Measurements from ENCODE around the gene TMEM205. TPM values are rescaled to one million over a fixed set of nuclear protein-coding genes. Genes with fewer than 3 reads are reported as not detected.

TMEM205 gene
- total and polyA plus RNA-seq, 2 of the 13 experiments (the other 11 are each of a cell fraction or from before 2014, with no cell fraction given): 45.5 to 98.7 TPM

DNA sequence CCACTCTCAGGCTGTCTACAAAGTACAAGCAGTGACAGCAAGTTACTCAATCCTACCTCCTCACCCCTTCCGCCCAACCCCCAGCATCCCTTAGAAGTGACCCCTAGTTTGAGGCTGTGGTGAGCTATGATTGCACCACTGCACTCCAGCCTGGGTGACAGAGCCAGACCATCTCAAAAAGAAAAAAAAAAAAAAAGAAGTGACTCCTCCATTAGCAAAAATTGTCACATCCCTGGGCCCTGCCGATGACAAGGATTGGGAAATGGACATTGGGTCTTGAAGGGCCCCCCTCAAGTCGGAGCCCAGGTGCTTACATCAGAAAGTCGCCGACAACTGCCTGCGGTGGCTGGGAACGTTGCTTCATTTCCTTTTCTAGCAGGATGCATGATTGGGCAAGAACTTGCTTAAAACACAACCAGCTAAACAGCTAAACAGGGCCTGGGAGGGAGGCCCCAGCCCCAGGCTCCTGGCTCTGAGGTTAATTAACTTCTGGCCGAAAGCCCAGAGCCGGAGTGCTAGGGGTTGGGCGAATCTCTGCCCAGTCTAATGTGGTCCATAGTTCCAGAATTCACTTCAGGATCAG is 21.9 kb downstream of the TMEM205 start (continued):
- TF ChIP-seq, protein P1, sequence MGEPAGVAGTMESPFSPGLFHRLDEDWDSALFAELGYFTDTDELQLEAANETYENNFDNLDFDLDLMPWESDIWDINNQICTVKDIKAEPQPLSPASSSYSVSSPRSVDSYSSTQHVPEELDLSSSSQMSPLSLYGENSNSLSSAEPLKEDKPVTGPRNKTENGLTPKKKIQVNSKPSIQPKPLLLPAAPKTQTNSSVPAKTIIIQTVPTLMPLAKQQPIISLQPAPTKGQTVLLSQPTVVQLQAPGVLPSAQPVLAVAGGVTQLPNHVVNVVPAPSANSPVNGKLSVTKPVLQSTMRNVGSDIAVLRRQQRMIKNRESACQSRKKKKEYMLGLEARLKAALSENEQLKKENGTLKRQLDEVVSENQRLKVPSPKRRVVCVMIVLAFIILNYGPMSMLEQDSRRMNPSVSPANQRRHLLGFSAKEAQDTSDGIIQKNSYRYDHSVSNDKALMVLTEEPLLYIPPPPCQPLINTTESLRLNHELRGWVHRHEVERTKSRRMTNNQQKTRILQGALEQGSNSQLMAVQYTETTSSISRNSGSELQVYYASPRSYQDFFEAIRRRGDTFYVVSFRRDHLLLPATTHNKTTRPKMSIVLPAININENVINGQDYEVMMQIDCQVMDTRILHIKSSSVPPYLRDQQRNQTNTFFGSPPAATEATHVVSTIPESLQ (CRISPR knock-in tag; conservative IDR thresholded peaks at IDR 0.05): no peak
- TF ChIP-seq SATB2 (CRISPR knock-in tag; IDR thresholded peaks at IDR 0.05): no peak
- no peak for TF ChIP-seq RBAK (CRISPR knock-in tag; IDR thresholded peaks at IDR 0.05)
- no peak for TF ChIP-seq ZNF776 (CRISPR knock-in tag; IDR thresholded peaks at IDR 0.05)
- peak; percentile 29; the same call in 1 of the 2 replicates for TF ChIP-seq HIVEP1 (CRISPR knock-in tag; IDR thresholded peaks at IDR 0.05)
- no peak for TF ChIP-seq SAFB2 (CRISPR knock-in tag; IDR thresholded peaks at IDR 0.05; ENCODE audit: borderline replicate concordance, low read depth)
- TF ChIP-seq DPF2 (CRISPR knock-in tag; IDR thresholded peaks at IDR 0.05; ENCODE audit: borderline replicate concordance, low read depth): no peak
- TF ChIP-seq MED1 (CRISPR knock-in tag; IDR thresholded peaks at IDR 0.05): peak; percentile 76
- TF ChIP-seq, protein P2, sequence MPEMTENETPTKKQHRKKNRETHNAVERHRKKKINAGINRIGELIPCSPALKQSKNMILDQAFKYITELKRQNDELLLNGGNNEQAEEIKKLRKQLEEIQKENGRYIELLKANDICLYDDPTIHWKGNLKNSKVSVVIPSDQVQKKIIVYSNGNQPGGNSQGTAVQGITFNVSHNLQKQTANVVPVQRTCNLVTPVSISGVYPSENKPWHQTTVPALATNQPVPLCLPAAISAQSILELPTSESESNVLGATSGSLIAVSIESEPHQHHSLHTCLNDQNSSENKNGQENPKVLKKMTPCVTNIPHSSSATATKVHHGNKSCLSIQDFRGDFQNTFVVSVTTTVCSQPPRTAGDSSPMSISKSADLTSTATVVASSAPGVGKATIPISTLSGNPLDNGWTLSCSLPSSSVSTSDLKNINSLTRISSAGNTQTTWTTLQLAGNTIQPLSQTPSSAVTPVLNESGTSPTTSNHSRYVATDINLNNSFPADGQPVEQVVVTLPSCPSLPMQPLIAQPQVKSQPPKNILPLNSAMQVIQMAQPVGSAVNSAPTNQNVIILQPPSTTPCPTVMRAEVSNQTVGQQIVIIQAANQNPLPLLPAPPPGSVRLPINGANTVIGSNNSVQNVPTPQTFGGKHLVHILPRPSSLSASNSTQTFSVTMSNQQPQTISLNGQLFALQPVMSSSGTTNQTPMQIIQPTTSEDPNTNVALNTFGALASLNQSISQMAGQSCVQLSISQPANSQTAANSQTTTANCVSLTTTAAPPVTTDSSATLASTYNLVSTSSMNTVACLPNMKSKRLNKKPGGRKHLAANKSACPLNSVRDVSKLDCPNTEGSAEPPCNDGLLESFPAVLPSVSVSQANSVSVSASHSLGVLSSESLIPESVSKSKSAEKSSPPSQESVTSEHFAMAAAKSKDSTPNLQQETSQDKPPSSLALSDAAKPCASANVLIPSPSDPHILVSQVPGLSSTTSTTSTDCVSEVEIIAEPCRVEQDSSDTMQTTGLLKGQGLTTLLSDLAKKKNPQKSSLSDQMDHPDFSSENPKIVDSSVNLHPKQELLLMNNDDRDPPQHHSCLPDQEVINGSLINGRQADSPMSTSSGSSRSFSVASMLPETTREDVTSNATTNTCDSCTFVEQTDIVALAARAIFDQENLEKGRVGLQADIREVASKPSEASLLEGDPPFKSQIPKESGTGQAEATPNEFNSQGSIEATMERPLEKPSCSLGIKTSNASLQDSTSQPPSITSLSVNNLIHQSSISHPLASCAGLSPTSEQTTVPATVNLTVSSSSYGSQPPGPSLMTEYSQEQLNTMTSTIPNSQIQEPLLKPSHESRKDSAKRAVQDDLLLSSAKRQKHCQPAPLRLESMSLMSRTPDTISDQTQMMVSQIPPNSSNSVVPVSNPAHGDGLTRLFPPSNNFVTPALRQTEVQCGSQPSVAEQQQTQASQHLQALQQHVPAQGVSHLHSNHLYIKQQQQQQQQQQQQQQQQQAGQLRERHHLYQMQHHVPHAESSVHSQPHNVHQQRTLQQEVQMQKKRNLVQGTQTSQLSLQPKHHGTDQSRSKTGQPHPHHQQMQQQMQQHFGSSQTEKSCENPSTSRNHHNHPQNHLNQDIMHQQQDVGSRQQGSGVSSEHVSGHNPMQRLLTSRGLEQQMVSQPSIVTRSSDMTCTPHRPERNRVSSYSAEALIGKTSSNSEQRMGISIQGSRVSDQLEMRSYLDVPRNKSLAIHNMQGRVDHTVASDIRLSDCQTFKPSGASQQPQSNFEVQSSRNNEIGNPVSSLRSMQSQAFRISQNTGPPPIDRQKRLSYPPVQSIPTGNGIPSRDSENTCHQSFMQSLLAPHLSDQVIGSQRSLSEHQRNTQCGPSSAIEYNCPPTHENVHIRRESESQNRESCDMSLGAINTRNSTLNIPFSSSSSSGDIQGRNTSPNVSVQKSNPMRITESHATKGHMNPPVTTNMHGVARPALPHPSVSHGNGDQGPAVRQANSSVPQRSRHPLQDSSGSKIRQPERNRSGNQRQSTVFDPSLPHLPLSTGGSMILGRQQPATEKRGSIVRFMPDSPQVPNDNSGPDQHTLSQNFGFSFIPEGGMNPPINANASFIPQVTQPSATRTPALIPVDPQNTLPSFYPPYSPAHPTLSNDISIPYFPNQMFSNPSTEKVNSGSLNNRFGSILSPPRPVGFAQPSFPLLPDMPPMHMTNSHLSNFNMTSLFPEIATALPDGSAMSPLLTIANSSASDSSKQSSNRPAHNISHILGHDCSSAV (CRISPR knock-in tag; IDR thresholded peaks at IDR 0.05; ENCODE audit: borderline replicate concordance): no peak
- TF ChIP-seq, protein P3, sequence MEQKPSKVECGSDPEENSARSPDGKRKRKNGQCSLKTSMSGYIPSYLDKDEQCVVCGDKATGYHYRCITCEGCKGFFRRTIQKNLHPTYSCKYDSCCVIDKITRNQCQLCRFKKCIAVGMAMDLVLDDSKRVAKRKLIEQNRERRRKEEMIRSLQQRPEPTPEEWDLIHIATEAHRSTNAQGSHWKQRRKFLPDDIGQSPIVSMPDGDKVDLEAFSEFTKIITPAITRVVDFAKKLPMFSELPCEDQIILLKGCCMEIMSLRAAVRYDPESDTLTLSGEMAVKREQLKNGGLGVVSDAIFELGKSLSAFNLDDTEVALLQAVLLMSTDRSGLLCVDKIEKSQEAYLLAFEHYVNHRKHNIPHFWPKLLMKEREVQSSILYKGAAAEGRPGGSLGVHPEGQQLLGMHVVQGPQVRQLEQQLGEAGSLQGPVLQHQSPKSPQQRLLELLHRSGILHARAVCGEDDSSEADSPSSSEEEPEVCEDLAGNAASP (CRISPR knock-in tag; IDR thresholded peaks at IDR 0.05; ENCODE audit: borderline replicate concordance): no peak
- no peak for TF ChIP-seq FIP1L1 (IDR thresholded peaks at IDR 0.05; ENCODE audit: borderline replicate concordance, insufficient read depth, low read depth, low read length)
- TF ChIP-seq, protein P4, sequence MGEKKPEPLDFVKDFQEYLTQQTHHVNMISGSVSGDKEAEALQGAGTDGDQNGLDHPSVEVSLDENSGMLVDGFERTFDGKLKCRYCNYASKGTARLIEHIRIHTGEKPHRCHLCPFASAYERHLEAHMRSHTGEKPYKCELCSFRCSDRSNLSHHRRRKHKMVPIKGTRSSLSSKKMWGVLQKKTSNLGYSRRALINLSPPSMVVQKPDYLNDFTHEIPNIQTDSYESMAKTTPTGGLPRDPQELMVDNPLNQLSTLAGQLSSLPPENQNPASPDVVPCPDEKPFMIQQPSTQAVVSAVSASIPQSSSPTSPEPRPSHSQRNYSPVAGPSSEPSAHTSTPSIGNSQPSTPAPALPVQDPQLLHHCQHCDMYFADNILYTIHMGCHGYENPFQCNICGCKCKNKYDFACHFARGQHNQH (CRISPR knock-in tag; IDR thresholded peaks at IDR 0.05): peak; percentile 36; the same call in 1 of the 2 replicates
- TF ChIP-seq GTF3A (CRISPR knock-in tag; conservative IDR thresholded peaks at IDR 0.05): no peak
- no peak for TF ChIP-seq CENPX (CRISPR knock-in tag; IDR thresholded peaks at IDR 0.05)
- TF ChIP-seq ZFYVE20 (CRISPR knock-in tag; IDR thresholded peaks at IDR 0.05; ENCODE audit: borderline replicate concordance, low read depth): no peak
- no peak for TF ChIP-seq TEAD3 (CRISPR knock-in tag; optimal IDR thresholded peaks at IDR 0.05; ENCODE audit: borderline replicate concordance)
- no peak for TF ChIP-seq KMT2A (CRISPR knock-in tag; IDR thresholded peaks at IDR 0.05)
